Measurements from ENCODE around the gene SELENOI. TPM values are rescaled to one million over a fixed set of nuclear protein-coding genes. Genes with fewer than 3 reads are reported as not detected.
A peak's percentile ranks its signal among the peaks of the same experiment; 100 is the strongest.
"Not testable (repeated sequence)": the region's sequence is repeated elsewhere in the genome, so short reads cannot be mapped to it uniquely, and the experiment has no call there.

Gene SELENOI
- total RNA-seq, 1 donor from 2014 or later: 10.8 TPM

- H3K4me1 ChIP-seq: peaks cover 26% of the 10 kb centered on the region
- H3K27ac ChIP-seq (replicated peaks): peak overlapping the region; percentile 78
- intact Hi-C loops (cut with micrococcal nuclease): no loop called here
- no peaks in the 10 kb centered on the region for H3K36me3 ChIP-seq
- H3K4me3 ChIP-seq: peak overlapping the region; percentile 73
- no peak for DNase-seq
- TF ChIP-seq, protein P1, sequence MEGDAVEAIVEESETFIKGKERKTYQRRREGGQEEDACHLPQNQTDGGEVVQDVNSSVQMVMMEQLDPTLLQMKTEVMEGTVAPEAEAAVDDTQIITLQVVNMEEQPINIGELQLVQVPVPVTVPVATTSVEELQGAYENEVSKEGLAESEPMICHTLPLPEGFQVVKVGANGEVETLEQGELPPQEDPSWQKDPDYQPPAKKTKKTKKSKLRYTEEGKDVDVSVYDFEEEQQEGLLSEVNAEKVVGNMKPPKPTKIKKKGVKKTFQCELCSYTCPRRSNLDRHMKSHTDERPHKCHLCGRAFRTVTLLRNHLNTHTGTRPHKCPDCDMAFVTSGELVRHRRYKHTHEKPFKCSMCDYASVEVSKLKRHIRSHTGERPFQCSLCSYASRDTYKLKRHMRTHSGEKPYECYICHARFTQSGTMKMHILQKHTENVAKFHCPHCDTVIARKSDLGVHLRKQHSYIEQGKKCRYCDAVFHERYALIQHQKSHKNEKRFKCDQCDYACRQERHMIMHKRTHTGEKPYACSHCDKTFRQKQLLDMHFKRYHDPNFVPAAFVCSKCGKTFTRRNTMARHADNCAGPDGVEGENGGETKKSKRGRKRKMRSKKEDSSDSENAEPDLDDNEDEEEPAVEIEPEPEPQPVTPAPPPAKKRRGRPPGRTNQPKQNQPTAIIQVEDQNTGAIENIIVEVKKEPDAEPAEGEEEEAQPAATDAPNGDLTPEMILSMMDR (IDR thresholded peaks at IDR 0.05; ENCODE audit: borderline replicate concordance): no peak
- no peaks in the 10 kb centered on the region for H3K27me3 ChIP-seq (ENCODE audit: low read depth)
- no peaks in the 10 kb centered on the region for H3K9me3 ChIP-seq (replicated peaks)
Measured at GRCh38 chr2:26300234-26300925, 45.6 kb upstream of the SELENOI start.

GRCh38 chr2:26302846-26303245 lies 43.1 kb upstream of the SELENOI start:
- no peaks in the 10 kb centered on the region for H3K27me3 ChIP-seq (ENCODE audit: low read depth)
- H3K4me1 ChIP-seq: peaks cover 26% of the 10 kb centered on the region
- no peaks in the 10 kb centered on the region for H3K9me3 ChIP-seq (replicated peaks)
- H3K36me3 ChIP-seq: no peaks in the 10 kb centered on the region
- TF ChIP-seq, protein P1 (IDR thresholded peaks at IDR 0.05; ENCODE audit: borderline replicate concordance): no peak
- peak; percentile 32 for DNase-seq
- H3K4me3 ChIP-seq: no peak overlapping the region
- no peak overlapping the region for H3K27ac ChIP-seq (replicated peaks)
- intact Hi-C loops (cut with micrococcal nuclease): no loop called here

- DNase-seq; H3K9me3 ChIP-seq (replicated peaks); H3K36me3 ChIP-seq; intact Hi-C loops (cut with micrococcal nuclease); H3K4me1 ChIP-seq; H3K27ac ChIP-seq (replicated peaks); H3K27me3 ChIP-seq (ENCODE audit: low read depth); H3K4me3 ChIP-seq: not testable (repeated sequence)
Measured at GRCh38 chr2:26305094-26305493, 40.8 kb upstream of the SELENOI start.

DNA sequence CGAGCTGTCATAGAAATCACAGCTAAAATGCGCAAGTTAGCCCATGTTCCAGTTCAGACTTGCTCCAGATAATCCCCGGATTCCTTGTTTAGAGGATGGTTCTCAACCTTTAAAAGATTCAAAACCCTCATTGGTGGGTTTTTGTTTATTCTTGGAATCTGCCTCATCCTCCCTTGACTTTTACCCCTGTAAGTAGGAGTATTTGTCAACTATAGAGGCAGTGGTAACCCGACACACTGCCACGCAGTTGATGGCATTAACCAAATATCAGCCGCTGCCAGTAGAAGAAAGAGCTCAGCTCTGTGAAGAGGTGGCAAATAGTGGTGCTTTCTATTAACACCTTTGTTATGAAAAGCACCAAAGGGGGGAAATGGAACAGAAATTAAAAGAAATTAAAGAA lies 40.4 kb upstream of the SELENOI start:
- intact Hi-C loops (cut with micrococcal nuclease): no loop called here
- Histone ChIP-seq H3K27me3 (ENCODE audit: low read depth) (no peaks in the 10 kb centered on the region), H3K27ac (replicated peaks) (no peak overlapping the region), H3K4me3 (no peak overlapping the region), H3K36me3 (no peaks in the 10 kb centered on the region), H3K4me1 (peaks cover 2% of the 10 kb centered on the region), H3K9me3 (replicated peaks) (no peaks in the 10 kb centered on the region)
- no peak for DNase-seq
- TF ChIP-seq, protein P1 (IDR thresholded peaks at IDR 0.05; ENCODE audit: borderline replicate concordance): no peak

DNA sequence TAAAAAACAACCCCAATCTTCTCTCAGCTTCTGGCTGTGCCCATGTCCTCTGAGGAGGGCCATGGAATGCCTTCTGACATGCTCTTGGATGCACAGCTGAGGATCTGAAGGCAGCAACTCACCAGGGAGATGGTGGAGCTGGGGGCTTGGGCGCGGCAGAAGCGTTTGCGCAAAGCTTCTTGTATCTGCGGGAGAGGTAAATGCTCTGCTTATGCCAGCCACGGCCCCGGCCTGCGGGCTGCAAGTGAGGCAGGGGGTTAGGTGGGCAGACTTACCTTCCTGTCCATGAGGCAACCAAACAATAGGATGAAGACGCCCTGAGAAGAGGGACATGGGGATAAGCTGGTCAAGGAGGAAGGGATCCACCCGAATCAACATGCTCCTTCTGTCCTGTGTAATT lies 36.0 kb upstream of the SELENOI start:
- no peak overlapping the region for H3K4me3 ChIP-seq
- no peaks in the 10 kb centered on the region for H3K27me3 ChIP-seq (ENCODE audit: low read depth)
- H3K4me1 ChIP-seq: no peaks in the 10 kb centered on the region
- intact Hi-C loops (cut with micrococcal nuclease): no loop called here
- H3K27ac ChIP-seq (replicated peaks): no peak overlapping the region
- no peaks in the 10 kb centered on the region for H3K36me3 ChIP-seq
- DNase-seq: no peak
- no peaks in the 10 kb centered on the region for H3K9me3 ChIP-seq (replicated peaks)
- TF ChIP-seq, protein P1 (IDR thresholded peaks at IDR 0.05; ENCODE audit: borderline replicate concordance): no peak

- Histone ChIP-seq H3K4me1 (no peaks in the 10 kb centered on the region), H3K27ac (replicated peaks) (no peak overlapping the region)
- intact Hi-C loops (cut with micrococcal nuclease): no loop called here
Measured at GRCh38 chr2:26312471-26312870, 33.5 kb upstream of the SELENOI start.

More at GRCh38 chr2:26312471-26312870, 33.5 kb upstream of the SELENOI start:
- Histone ChIP-seq H3K36me3 (no peaks in the 10 kb centered on the region), H3K9me3 (replicated peaks) (no peaks in the 10 kb centered on the region), H3K27me3 (ENCODE audit: low read depth) (no peaks in the 10 kb centered on the region), H3K4me3 (no peak overlapping the region)
- TF ChIP-seq, protein P1 (IDR thresholded peaks at IDR 0.05; ENCODE audit: borderline replicate concordance): no peak
- no peak for DNase-seq
